IPS-15b (cell line): ENCODE measurements around the gene ENDOD1.
A peak's percentile ranks its signal among the peaks of the same experiment; 100 is the strongest.

Experiments
- H3K27me3 ChIP-seq: one replicate; pipeline ENCODE4 v1.6.1; 2013; ENCODE audit warnings: low read length; ENCODE audit not compliant: control insufficient read depth, insufficient read depth
- H3K36me3 ChIP-seq: one replicate; pipeline ENCODE4 v1.6.1; 2013; ENCODE audit warnings: low read length; ENCODE audit not compliant: control insufficient read depth, insufficient read depth
- H3K4me1 ChIP-seq: one replicate; pipeline ENCODE4 v1.6.1; 2013; ENCODE audit warnings: mild to moderate bottlenecking, low read length; ENCODE audit not compliant: control insufficient read depth, insufficient read depth
- H3K4me3 ChIP-seq: one replicate; pipeline ENCODE4 v1.5.1; 2013; ENCODE audit warnings: low read depth, low read length
- H3K9ac ChIP-seq: one replicate; pipeline ENCODE4 v1.6.1; 2013; ENCODE audit warnings: low read depth, mild to moderate bottlenecking, low read length
- H3K9me3 ChIP-seq: one replicate; pipeline ENCODE4 v1.6.1; 2013; ENCODE audit warnings: mild to moderate bottlenecking, low read length; ENCODE audit not compliant: control insufficient read depth, insufficient read depth

ENDOD1 gene

GRCh38 chr11:95150956-95151684, 61.5 kb downstream of the ENDOD1 start:
- H3K4me3 ChIP-seq, result peak overlapping the region; percentile 72

GRCh38 chr11:95152876-95153856, 63.5 kb downstream of the ENDOD1 start:
- peaks cover 25% of the 10 kb centered on the region for H3K27me3 ChIP-seq
- no peak overlapping the region for H3K9ac ChIP-seq
- H3K4me1 ChIP-seq, result peaks cover 3% of the 10 kb centered on the region
- no peaks in the 10 kb centered on the region for H3K9me3 ChIP-seq
- no peaks in the 10 kb centered on the region for H3K36me3 ChIP-seq
- H3K4me3 ChIP-seq, result no peak overlapping the region

More at GRCh38 chr11:95150956-95151684, 61.5 kb downstream of the ENDOD1 start:
- Histone ChIP-seq H3K9ac (no peak overlapping the region), H3K36me3 (no peaks in the 10 kb centered on the region), H3K4me1 (peaks cover 3% of the 10 kb centered on the region), H3K27me3 (peaks cover 46% of the 10 kb centered on the region), H3K9me3 (no peaks in the 10 kb centered on the region)

- H3K4me3 ChIP-seq, result no peak overlapping the region
- no peaks in the 10 kb centered on the region for H3K36me3 ChIP-seq
- H3K4me1 ChIP-seq, result peaks cover 3% of the 10 kb centered on the region
- no peak overlapping the region for H3K9ac ChIP-seq
- no peaks in the 10 kb centered on the region for H3K9me3 ChIP-seq
- H3K27me3 ChIP-seq, result peaks cover 18% of the 10 kb centered on the region
Observed at GRCh38 chr11:95153857-95154246, 64.2 kb downstream of the ENDOD1 start.

- no peak overlapping the region for H3K4me3 ChIP-seq
- no peaks in the 10 kb centered on the region for H3K36me3 ChIP-seq
- H3K9me3 ChIP-seq, result no peaks in the 10 kb centered on the region
- H3K9ac ChIP-seq, result no peak overlapping the region
- peaks cover 12% of the 10 kb centered on the region for H3K27me3 ChIP-seq
- H3K4me1 ChIP-seq, result peaks cover 3% of the 10 kb centered on the region
Observed at GRCh38 chr11:95154514-95154913, 64.9 kb downstream of the ENDOD1 start.

- no peaks in the 10 kb centered on the region for H3K36me3 ChIP-seq
- no peak overlapping the region for H3K9ac ChIP-seq
- no peaks in the 10 kb centered on the region for H3K9me3 ChIP-seq
- H3K4me3 ChIP-seq, result no peak overlapping the region
- no peaks in the 10 kb centered on the region for H3K4me1 ChIP-seq
- H3K27me3 ChIP-seq, result peaks cover 3% of the 10 kb centered on the region
Observed at GRCh38 chr11:95155385-95155784, 65.7 kb downstream of the ENDOD1 start.

- no peaks in the 10 kb centered on the region for H3K27me3 ChIP-seq
Observed at GRCh38 chr11:95156133-95156721, 66.6 kb downstream of the ENDOD1 start.

GRCh38 chr11:95156916-95157541, 67.4 kb downstream of the ENDOD1 start:
- Histone ChIP-seq H3K4me1 (no peaks in the 10 kb centered on the region), H3K9me3 (no peaks in the 10 kb centered on the region), H3K36me3 (no peaks in the 10 kb centered on the region), H3K27me3 (no peaks in the 10 kb centered on the region), H3K4me3 (no peak overlapping the region), H3K9ac (no peak overlapping the region)

More at GRCh38 chr11:95156133-95156721, 66.6 kb downstream of the ENDOD1 start:
- no peak overlapping the region for H3K9ac ChIP-seq
- no peaks in the 10 kb centered on the region for H3K9me3 ChIP-seq
- no peak overlapping the region for H3K4me3 ChIP-seq
- no peaks in the 10 kb centered on the region for H3K36me3 ChIP-seq
- no peaks in the 10 kb centered on the region for H3K4me1 ChIP-seq

GRCh38 chr11:95157824-95158223, 68.2 kb downstream of the ENDOD1 start:
- Histone ChIP-seq H3K4me3 (no peak overlapping the region), H3K27me3 (no peaks in the 10 kb centered on the region), H3K36me3 (no peaks in the 10 kb centered on the region), H3K4me1 (no peaks in the 10 kb centered on the region), H3K9ac (no peak overlapping the region), H3K9me3 (no peaks in the 10 kb centered on the region)

GRCh38 chr11:95161248-95161647, 71.6 kb downstream of the ENDOD1 start:
- Histone ChIP-seq H3K27me3 (no peaks in the 10 kb centered on the region), H3K9me3 (no peaks in the 10 kb centered on the region), H3K4me3 (no peak overlapping the region), H3K9ac (no peak overlapping the region), H3K36me3 (no peaks in the 10 kb centered on the region), H3K4me1 (no peaks in the 10 kb centered on the region)

GRCh38 chr11:95163106-95163505, 73.5 kb downstream of the ENDOD1 start:
- H3K36me3 ChIP-seq, result no peaks in the 10 kb centered on the region
- no peak overlapping the region for H3K4me3 ChIP-seq
- H3K4me1 ChIP-seq, result no peaks in the 10 kb centered on the region
- no peaks in the 10 kb centered on the region for H3K27me3 ChIP-seq
- no peaks in the 10 kb centered on the region for H3K9me3 ChIP-seq
- H3K9ac ChIP-seq, result no peak overlapping the region

GRCh38 chr11:95165638-95166037, 76.0 kb downstream of the ENDOD1 start:
- Histone ChIP-seq H3K4me3 (no peak overlapping the region), H3K36me3 (no peaks in the 10 kb centered on the region), H3K9me3 (no peaks in the 10 kb centered on the region), H3K4me1 (peaks cover 8% of the 10 kb centered on the region), H3K9ac (no peak overlapping the region), H3K27me3 (no peaks in the 10 kb centered on the region)
